Caco-2 (cell line): Measurements from ENCODE around the gene NTN4. TPM values are rescaled to one million over a fixed set of nuclear protein-coding genes. Genes with fewer than 3 reads are reported as not detected.

Experiments used
- BruUV-seq: library from RNA; stranded (reverse); fragments of 400-500 nt; replicated peaks from 2 replicates; lab custom pipeline; 2021; lab: Mats Ljungman, UMichigan
- CTCF ChIA-PET: fragments of 300-600 bp; sonication (Branson Sonifier 250); formaldehyde crosslinking; loops from one replicate; lab custom pipeline; 2022; ENCODE audit warnings: antibody characterized with exemption; lab: Charles Lee
- POLR2A ChIA-PET: fragments of 300-600 bp; sonication (Branson Sonifier 250); formaldehyde crosslinking; loops from one replicate; lab custom pipeline; 2022; ENCODE audit warnings: antibody characterized with exemption; lab: Charles Lee
- DNase-seq, 2 experiments: peaks; one replicate each; pipeline versions ENCODE4 v3.0.0 to v3.0.0-alpha.2; 2020 to 2022
- H3K27me3 ChIP-seq: replicated peaks from 2 replicates; pipeline ENCODE4 v1.6.0; 2011; ENCODE audit warnings: low read length; ENCODE audit not compliant: control insufficient read depth, insufficient read depth
- H3K36me3 ChIP-seq: 2 replicates; pipeline ENCODE4 v1.5.1; 2011; ENCODE audit warnings: low read length; ENCODE audit not compliant: control insufficient read depth, insufficient read depth
- H3K4me1 ChIP-seq: fragments of 250-450 bp; sonication (Bioruptor Pico); 2 replicates; pipeline ENCODE4 v1.5.1; 2020; ENCODE audit warnings: mild to moderate bottlenecking
- H3K4me3 ChIP-seq: 2 replicates; pipeline ENCODE4 v1.5.1; 2011; ENCODE audit warnings: low read depth, mild to moderate bottlenecking, control low read depth, low read length
- H3K9me3 ChIP-seq: fragments of 250-450 bp; sonication (Bioruptor Pico); 2 replicates; pipeline ENCODE4 v1.5.1; 2020; ENCODE audit warnings: mild to moderate bottlenecking, moderate library complexity
- H3K27ac Mint-ChIP-seq: one replicate; pipeline ENCODE4 v1.8.0; 2022; ENCODE audit warnings: mixed read lengths; ENCODE audit not compliant: unreplicated experiment
- H3K27me3 Mint-ChIP-seq: one replicate; pipeline ENCODE4 v1.8.0; 2022; ENCODE audit warnings: mixed read lengths; ENCODE audit not compliant: insufficient read depth, unreplicated experiment
- H3K36me3 Mint-ChIP-seq: one replicate; pipeline ENCODE4 v1.8.0; 2022; ENCODE audit warnings: mild to moderate bottlenecking, mixed read lengths; ENCODE audit not compliant: insufficient read depth, unreplicated experiment
- H3K4me1 Mint-ChIP-seq: one replicate; pipeline ENCODE4 v1.8.0; 2022; ENCODE audit warnings: low read depth, mixed read lengths; ENCODE audit not compliant: unreplicated experiment
- H3K4me3 Mint-ChIP-seq: one replicate; pipeline ENCODE4 v1.8.0; 2022; ENCODE audit warnings: mild to moderate bottlenecking, moderate library complexity, mixed read lengths; ENCODE audit not compliant: unreplicated experiment
- H3K9me3 Mint-ChIP-seq: one replicate; pipeline ENCODE4 v1.8.0; 2022; ENCODE audit warnings: mixed read lengths; ENCODE audit not compliant: unreplicated experiment
- intact Hi-C: fragments of 100-400 bp; cut with micrococcal nuclease; formaldehyde crosslinking; loops from one replicate; pipeline ENCODE4 v1.10.0; 2022; ENCODE audit not compliant: unreplicated experiment
- total RNA-seq: library from RNA; stranded (reverse); gene quantifications from 2 replicates; pipeline ENCODE4 v1.2.3, GENCODE V29; 2022
- TF ChIP-seq, protein P1 (sequence below), 2 experiments: fragments of 200-600 bp in 1 of 2; IDR thresholded peaks; 1 replicate in 1 of 2; 2 replicates in 1 of 2; pipeline versions ENCODE4 v1.5.1 to v1.8.0; 2011 to 2022; ENCODE audit warnings: antibody characterized with exemption in 1 of 2, control low read depth in 1 of 2, inconsistent platforms in 1 of 2, low read depth in 1 of 2, low read length in 1 of 2, mild to moderate bottlenecking in 1 of 2, moderate library complexity in 1 of 2; ENCODE audit not compliant: insufficient read depth in 1 of 2, severe bottlenecking in 1 of 2, unreplicated experiment in 1 of 2

The NTN4 gene
- total RNA-seq, 1 experiment from 2014 or later: 54.1 TPM

GRCh38 chr12:95687937-95688336 lies 102.6 kb downstream of the NTN4 start:
- POLR2A ChIA-PET: no interaction called here
- CTCF ChIA-PET: no interaction called here
- Mint-ChIP-seq H3K9me3 (no peaks in the 10 kb centered on the region), H3K27ac (no peak overlapping the region), H3K4me3 (no peak overlapping the region), H3K27me3 (no peaks in the 10 kb centered on the region), H3K36me3 (peaks cover 12% of the 10 kb centered on the region), H3K4me1 (no peaks in the 10 kb centered on the region)
- Histone ChIP-seq H3K27me3 (no peaks in the 10 kb centered on the region), H3K4me1 (no peaks in the 10 kb centered on the region; the same call in 1 of the 2 replicates), H3K4me3 (no peak overlapping the region), H3K36me3 (no peaks in the 10 kb centered on the region; the same call in 1 of the 2 replicates), H3K9me3 (no peaks in the 10 kb centered on the region)
- no TSS peak for BruUV-seq
- no peak for DNase-seq
- TF ChIP-seq, protein P1, sequence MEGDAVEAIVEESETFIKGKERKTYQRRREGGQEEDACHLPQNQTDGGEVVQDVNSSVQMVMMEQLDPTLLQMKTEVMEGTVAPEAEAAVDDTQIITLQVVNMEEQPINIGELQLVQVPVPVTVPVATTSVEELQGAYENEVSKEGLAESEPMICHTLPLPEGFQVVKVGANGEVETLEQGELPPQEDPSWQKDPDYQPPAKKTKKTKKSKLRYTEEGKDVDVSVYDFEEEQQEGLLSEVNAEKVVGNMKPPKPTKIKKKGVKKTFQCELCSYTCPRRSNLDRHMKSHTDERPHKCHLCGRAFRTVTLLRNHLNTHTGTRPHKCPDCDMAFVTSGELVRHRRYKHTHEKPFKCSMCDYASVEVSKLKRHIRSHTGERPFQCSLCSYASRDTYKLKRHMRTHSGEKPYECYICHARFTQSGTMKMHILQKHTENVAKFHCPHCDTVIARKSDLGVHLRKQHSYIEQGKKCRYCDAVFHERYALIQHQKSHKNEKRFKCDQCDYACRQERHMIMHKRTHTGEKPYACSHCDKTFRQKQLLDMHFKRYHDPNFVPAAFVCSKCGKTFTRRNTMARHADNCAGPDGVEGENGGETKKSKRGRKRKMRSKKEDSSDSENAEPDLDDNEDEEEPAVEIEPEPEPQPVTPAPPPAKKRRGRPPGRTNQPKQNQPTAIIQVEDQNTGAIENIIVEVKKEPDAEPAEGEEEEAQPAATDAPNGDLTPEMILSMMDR (IDR thresholded peaks at IDR 0.05; ENCODE audit: insufficient read depth in 1 of 2, low read depth in 1 of 2, low read length in 1 of 2, severe bottlenecking in 1 of 2, unreplicated experiment in 1 of 2): no peak
- intact Hi-C loops: no loop called here

- POLR2A ChIA-PET: no interaction called here
- TF ChIP-seq, protein P1 (IDR thresholded peaks at IDR 0.05; ENCODE audit: insufficient read depth in 1 of 2, low read depth in 1 of 2, low read length in 1 of 2, severe bottlenecking in 1 of 2, unreplicated experiment in 1 of 2): no peak
- Histone ChIP-seq H3K4me1 (no peaks in the 10 kb centered on the region), H3K4me3 (no peak overlapping the region), H3K9me3 (0 out of 2 replicates have a peak, but pooled peaks cover 5% of the 10 kb centered on the region), H3K36me3 (no peaks in the 10 kb centered on the region), H3K27me3 (no peaks in the 10 kb centered on the region)
- H3K36me3 Mint-ChIP-seq: peaks cover 33% of the 10 kb centered on the region
- DNase-seq: no peak
- no peaks in the 10 kb centered on the region for H3K4me1 Mint-ChIP-seq
- H3K27me3 Mint-ChIP-seq: no peaks in the 10 kb centered on the region
- H3K9me3 Mint-ChIP-seq: no peaks in the 10 kb centered on the region
- no TSS peak for BruUV-seq
- H3K27ac Mint-ChIP-seq: no peak overlapping the region
- CTCF ChIA-PET: no interaction called here
- intact Hi-C loops: no loop called here
- H3K4me3 Mint-ChIP-seq: no peak overlapping the region
Observed at GRCh38 chr12:95683418-95683817, 107.1 kb downstream of the NTN4 start.

GRCh38 chr12:95681210-95681765 lies 109.3 kb downstream of the NTN4 start:
- POLR2A ChIA-PET: no interaction called here
- intact Hi-C loops: no loop called here
- 0 out of 2 replicates have a peak, but pooled peaks cover 5% of the 10 kb centered on the region for H3K9me3 ChIP-seq
- DNase-seq: no peak
- no peaks in the 10 kb centered on the region for H3K36me3 ChIP-seq
- peaks cover 46% of the 10 kb centered on the region for H3K36me3 Mint-ChIP-seq
- no peak overlapping the region for H3K4me3 ChIP-seq
- no peaks in the 10 kb centered on the region for H3K9me3 Mint-ChIP-seq
- H3K4me3 Mint-ChIP-seq: no peak overlapping the region
- TF ChIP-seq, protein P1 (IDR thresholded peaks at IDR 0.05; ENCODE audit: insufficient read depth in 1 of 2, low read depth in 1 of 2, low read length in 1 of 2, severe bottlenecking in 1 of 2, unreplicated experiment in 1 of 2): no peak
- no peaks in the 10 kb centered on the region for H3K27me3 Mint-ChIP-seq
- H3K27me3 ChIP-seq: no peaks in the 10 kb centered on the region
- no peak overlapping the region for H3K27ac Mint-ChIP-seq
- no peaks in the 10 kb centered on the region for H3K4me1 Mint-ChIP-seq
- no peaks in the 10 kb centered on the region for H3K4me1 ChIP-seq
- CTCF ChIA-PET: no interaction called here
- BruUV-seq: no TSS peak
